ACC112 (cell line): Measurements from ENCODE around the gene LAMA4.

Experiments
- H2AFZ ChIP-seq: fragments of 200-600 bp; sonication (generic); one replicate; pipeline ENCODE4 v1.6.0; 2017; ENCODE audit warnings: antibody characterized with exemption, low read length; ENCODE audit not compliant: unreplicated experiment
- H3K27ac ChIP-seq: fragments of 200-600 bp; sonication (generic); 2 replicates; pipeline ENCODE4 v1.5.1; 2014; ENCODE audit warnings: low read depth, mild to moderate bottlenecking, antibody characterized with exemption, low read length, moderate library complexity
- H3K27me3 ChIP-seq: fragments of 200-600 bp; sonication (generic); 2 replicates; pipeline ENCODE4 v1.6.1; 2014; ENCODE audit warnings: mild to moderate bottlenecking, antibody characterized with exemption, low read length, moderate library complexity, mixed read lengths; ENCODE audit not compliant: insufficient read depth
- H3K36me3 ChIP-seq: fragments of 200-600 bp; sonication (generic); 2 replicates; pipeline ENCODE4 v1.6.1; 2016; ENCODE audit warnings: mild to moderate bottlenecking, antibody characterized with exemption, low read length, moderate library complexity, mixed read lengths; ENCODE audit not compliant: insufficient read depth
- H3K4me1 ChIP-seq: fragments of 200-600 bp; sonication (generic); one replicate; pipeline ENCODE4 v1.6.1; 2016; ENCODE audit warnings: low read length, mixed read lengths; ENCODE audit not compliant: insufficient read depth, unreplicated experiment, control insufficient read depth
- H3K4me3 ChIP-seq: fragments of 200-600 bp; sonication (generic); 2 replicates; pipeline ENCODE4 v1.5.1; 2014; ENCODE audit warnings: mild to moderate bottlenecking, low read depth, low read length
- H3K79me2 ChIP-seq: fragments of 200-600 bp; sonication (generic); one replicate; pipeline ENCODE4 v1.6.0; 2016; ENCODE audit warnings: low read length; ENCODE audit not compliant: control insufficient read depth, unreplicated experiment, insufficient read depth

The LAMA4 gene

DNA sequence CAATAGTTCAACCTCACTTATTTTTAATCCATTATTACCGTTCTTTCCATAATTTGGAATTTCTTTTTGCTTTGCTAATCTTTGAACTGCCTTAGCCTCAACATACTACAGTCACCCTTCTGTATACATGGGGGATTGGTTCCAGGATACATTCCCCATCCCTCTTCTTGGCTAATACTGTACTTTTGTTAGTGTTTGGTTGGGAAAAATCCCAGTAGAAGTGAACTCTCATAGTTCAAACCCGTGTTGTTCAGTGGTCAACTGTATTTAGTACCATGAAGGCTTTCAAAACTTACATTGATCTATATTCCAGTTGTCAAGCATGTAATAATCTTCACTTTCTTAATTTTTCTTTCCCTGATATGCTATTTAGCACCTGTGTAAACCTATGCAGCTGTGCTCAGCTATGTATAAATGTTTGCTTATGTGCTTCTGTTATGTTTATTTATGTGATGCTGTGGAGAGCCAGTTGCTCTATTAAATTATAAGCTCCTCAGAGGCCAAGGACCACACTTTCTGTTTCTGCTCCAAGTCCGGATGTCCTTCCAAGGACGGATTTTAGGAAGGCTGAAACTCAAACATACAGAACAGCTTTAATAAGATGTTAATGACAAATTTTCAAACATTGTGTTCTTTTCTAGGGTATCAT is 33.3 kb upstream of the LAMA4 start:
- Histone ChIP-seq H3K4me1 (peaks cover 31% of the 10 kb centered on the region), H3K4me3 (no peak overlapping the region), H3K27ac (no peak overlapping the region), H2AFZ (no peak overlapping the region), H3K36me3 (no peaks in the 10 kb centered on the region), H3K79me2 (no peaks in the 10 kb centered on the region), H3K27me3 (no peaks in the 10 kb centered on the region)

DNA sequence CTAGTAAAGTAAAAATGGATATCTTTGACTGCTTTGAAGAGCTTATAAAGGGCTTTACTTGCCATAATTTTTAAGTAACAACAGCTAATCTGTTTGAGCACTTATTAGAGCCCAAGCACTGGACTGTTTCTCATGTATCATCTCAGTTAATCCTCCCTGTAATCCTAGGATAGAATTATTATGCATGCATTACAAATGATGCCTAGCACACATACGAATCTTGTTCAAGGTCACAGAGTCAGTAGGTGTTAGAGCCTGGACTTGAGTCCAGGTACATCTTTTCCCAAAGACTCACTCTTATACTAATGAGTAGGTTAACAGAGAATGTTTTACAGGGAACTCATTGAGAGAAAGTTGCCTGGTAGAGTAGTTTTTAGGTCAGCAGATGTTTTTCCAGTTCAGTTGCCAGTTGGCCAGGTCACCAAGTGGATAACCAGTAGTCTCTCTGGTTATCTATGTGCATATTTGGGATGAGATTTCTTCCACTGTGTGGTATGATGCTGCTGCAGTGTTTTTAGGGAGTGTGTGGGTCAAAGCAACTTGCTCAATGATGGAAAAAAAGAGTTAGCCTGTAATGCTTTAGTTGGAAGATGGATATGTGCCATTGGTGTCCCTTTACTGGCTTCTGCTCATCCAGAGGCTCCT is 32.3 kb upstream of the LAMA4 start:
- no peaks in the 10 kb centered on the region for H3K36me3 ChIP-seq
- peaks cover 24% of the 10 kb centered on the region for H3K4me1 ChIP-seq
- no peaks in the 10 kb centered on the region for H3K79me2 ChIP-seq
- H2AFZ ChIP-seq: no peak overlapping the region
- H3K27me3 ChIP-seq: no peaks in the 10 kb centered on the region
- no peak overlapping the region for H3K27ac ChIP-seq
- H3K4me3 ChIP-seq: no peak overlapping the region

DNA sequence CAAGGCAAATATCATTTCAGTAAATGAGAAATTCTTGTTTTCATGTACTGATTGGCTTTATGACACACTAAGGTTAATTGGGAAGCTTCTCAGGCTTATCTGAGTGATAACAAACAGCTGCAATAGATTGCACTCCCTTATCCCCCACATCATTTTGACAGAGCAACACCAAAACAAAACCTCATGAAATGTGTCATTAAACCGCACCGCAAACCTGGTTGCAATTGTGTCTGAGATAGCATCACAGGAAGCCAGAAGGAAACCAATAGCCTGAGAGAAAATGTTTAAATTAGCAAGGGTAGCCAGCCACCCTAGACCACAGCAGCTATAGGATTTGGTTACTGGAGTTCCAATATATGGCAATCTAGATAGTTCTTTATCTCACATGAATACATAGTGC is 31.6 kb upstream of the LAMA4 start:
- Histone ChIP-seq H3K36me3 (no peaks in the 10 kb centered on the region), H3K4me1 (peaks cover 19% of the 10 kb centered on the region), H2AFZ (no peak overlapping the region), H3K4me3 (no peak overlapping the region), H3K27ac (no peak overlapping the region), H3K27me3 (no peaks in the 10 kb centered on the region), H3K79me2 (no peaks in the 10 kb centered on the region)

DNA sequence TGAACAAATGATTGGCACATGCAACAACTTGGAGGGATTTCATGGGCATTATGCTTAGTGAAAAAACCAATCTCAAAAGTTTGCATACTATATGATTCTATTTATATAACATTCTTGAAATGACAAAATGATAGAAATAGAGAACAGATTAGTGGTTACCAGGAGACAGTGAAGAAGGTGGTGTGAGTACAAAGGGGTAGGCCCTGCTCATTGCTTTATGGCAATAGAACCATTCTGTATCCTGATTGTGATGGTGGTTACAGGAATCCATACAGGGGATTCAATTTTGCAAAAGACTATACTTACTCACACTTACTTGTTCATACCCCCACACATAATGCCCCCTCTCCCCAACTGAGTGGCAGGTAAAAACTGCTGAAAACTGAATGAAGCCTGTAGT is 30.2 kb upstream of the LAMA4 start:
- Histone ChIP-seq H3K4me3 (no peak overlapping the region), H2AFZ (no peak overlapping the region), H3K36me3 (no peaks in the 10 kb centered on the region), H3K27me3 (no peaks in the 10 kb centered on the region), H3K79me2 (no peaks in the 10 kb centered on the region), H3K27ac (no peak overlapping the region), H3K4me1 (peaks cover 20% of the 10 kb centered on the region)

DNA sequence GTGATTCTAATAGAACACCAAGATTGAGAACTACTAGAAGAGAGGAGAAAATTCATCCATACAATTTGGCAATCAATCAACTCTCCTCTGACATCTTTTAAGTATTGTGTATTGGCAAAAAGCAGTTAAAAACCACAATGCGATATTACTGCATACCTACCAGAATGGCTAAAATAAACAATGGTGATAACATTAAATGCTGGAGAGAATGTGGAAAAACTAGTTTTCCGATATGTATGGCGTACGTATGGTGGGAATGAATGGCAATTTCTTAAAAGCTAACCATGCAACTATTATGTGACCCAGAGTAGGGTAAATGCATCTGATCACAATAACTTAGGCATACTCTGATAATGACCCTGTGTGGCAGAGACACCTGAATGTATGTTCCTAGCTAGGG is 29.3 kb upstream of the LAMA4 start:
- Histone ChIP-seq H3K4me1 (peaks cover 14% of the 10 kb centered on the region), H3K27me3 (no peaks in the 10 kb centered on the region), H3K79me2 (no peaks in the 10 kb centered on the region)

DNA sequence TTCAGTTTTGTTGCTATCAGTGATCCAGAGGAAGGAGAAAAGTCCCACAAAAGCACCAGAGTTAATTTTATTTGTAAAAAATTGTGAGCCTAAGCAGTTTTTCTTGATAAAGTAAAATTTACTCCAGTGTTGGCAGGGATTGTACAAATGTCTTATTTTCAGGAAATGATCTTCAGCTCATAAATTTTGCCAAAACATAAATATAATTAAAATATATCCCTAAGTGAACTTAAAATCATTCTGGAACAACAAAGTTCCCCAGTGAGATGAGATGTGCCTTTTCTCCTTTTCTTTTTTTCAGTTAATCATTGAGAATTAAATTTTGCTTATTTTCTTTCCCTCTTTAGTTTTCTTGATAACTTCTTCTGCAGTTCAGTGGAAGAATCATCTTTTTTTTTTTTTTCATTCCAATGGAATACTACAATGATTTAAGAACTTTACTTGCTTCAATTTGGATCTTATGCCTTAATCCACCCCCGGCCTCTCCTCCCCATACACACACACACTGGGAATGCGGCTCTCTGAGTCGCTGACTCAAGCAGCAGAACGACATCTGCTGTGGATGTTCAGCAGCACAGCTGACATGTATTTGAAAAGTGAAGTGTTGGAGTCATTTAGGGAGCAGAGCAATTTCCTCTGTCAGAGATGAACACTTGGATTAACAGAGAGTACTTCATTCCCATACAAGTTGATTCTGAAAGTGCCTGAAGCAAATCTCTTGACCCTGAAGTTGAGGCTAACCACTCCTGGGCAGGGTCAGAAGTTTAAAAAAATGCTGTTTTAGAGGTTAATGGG is 27.7 kb upstream of the LAMA4 start:
- Histone ChIP-seq H3K27ac (no peak overlapping the region), H3K79me2 (no peaks in the 10 kb centered on the region), H3K4me3 (no peak overlapping the region), H2AFZ (peak overlapping the region; percentile 33), H3K4me1 (peaks cover 10% of the 10 kb centered on the region), H3K27me3 (no peaks in the 10 kb centered on the region), H3K36me3 (no peaks in the 10 kb centered on the region)

More for the DNA sequence above, 29.3 kb upstream of the LAMA4 start:
- H2AFZ ChIP-seq: no peak overlapping the region
- H3K36me3 ChIP-seq: no peaks in the 10 kb centered on the region
- H3K4me3 ChIP-seq: no peak overlapping the region
- H3K27ac ChIP-seq: no peak overlapping the region

DNA sequence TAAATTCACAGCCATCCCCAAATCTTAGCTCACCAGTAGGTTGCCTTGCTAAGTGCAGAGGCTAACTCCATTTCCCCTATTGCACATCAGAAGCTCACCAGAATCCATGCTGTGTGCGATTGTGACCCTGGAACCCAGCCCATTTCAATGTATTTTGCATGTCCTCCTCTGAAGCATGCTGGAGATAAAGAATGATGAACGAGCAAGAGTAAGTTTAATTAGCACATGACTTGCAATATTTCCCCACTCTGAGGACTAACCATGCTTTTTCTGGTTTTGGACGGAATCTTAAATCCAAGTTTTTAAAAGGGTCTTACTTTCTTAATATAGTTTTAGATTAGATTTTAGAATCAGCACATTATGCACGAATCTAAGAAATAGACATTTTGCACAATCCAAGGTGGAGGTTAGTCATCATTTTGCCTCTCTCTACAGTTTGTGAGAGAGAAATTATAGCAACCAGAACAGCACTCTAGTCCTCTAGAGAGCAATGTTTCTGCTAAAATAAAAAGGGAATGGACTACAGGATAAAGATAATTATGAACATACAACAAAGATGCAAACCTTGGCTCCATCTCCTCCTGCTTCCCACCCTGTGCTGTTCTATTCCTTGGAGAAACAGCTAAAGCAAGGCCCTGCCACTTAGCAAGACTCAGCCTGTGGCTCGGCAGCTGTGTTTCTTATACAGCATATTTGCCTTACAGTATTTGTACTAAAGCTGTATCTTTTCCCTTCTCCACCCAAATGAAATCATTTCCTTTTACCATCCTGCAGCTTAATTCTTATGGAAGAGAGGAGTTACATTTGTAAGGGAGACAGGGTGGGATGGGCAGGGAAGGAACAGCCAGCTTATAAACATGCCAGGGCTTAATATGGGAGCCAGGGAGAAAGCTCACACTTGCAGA is 24.9 kb upstream of the LAMA4 start:
- H3K4me1 ChIP-seq: peaks cover 10% of the 10 kb centered on the region

DNA sequence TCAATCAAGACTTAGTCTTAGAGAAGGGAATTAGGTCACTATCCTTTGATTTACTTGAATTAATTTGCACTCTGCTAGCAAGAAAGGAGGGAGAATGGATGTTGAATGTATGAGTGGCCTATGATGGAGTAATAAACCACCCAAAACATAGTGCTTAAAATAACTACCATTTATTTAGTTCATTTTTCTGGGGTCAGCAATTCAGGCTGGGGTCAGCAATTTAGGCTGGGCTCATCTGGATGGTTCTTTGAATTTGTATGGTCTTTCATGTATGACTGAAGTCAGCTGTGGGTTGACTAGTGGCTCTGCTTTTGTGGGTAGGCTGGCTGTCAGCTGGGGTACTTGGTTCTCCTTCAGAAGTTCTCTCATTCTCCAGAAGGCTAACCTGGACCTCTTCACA is 21.0 kb upstream of the LAMA4 start:
- Histone ChIP-seq H3K4me3 (no peak overlapping the region), H3K27ac (no peak overlapping the region), H3K79me2 (no peaks in the 10 kb centered on the region), H3K4me1 (peaks cover 6% of the 10 kb centered on the region), H3K27me3 (no peaks in the 10 kb centered on the region), H2AFZ (no peak overlapping the region), H3K36me3 (no peaks in the 10 kb centered on the region)

More for the DNA sequence above, 24.9 kb upstream of the LAMA4 start:
- no peaks in the 10 kb centered on the region for H3K27me3 ChIP-seq
- H3K27ac ChIP-seq: no peak overlapping the region
- H3K4me3 ChIP-seq: no peak overlapping the region
- H3K36me3 ChIP-seq: no peaks in the 10 kb centered on the region
- peak overlapping the region; percentile 14 for H2AFZ ChIP-seq
- no peaks in the 10 kb centered on the region for H3K79me2 ChIP-seq

DNA sequence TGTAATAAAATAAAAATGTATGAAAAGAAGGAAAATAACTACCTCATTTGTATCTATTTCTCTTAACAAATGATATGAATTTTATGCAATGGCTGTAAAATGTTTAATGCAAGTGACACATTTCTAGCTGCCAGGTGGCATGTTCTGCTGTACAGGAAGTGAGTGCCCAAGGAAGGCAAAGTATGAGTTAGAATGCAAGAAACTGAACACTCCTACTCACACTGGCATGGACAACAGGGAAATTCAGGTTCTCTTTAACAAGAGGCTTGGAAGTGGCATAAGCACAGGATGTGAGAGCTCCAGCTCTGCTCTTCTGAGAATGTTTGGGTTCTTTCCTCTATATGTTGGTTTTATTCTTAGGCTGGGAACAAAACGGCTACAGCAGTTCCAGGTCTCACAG is 20.4 kb upstream of the LAMA4 start:
- Histone ChIP-seq H3K79me2 (no peaks in the 10 kb centered on the region), H3K4me3 (no peak overlapping the region), H3K4me1 (peaks cover 5% of the 10 kb centered on the region), H3K36me3 (no peaks in the 10 kb centered on the region), H3K27me3 (no peaks in the 10 kb centered on the region), H2AFZ (no peak overlapping the region), H3K27ac (no peak overlapping the region)

DNA sequence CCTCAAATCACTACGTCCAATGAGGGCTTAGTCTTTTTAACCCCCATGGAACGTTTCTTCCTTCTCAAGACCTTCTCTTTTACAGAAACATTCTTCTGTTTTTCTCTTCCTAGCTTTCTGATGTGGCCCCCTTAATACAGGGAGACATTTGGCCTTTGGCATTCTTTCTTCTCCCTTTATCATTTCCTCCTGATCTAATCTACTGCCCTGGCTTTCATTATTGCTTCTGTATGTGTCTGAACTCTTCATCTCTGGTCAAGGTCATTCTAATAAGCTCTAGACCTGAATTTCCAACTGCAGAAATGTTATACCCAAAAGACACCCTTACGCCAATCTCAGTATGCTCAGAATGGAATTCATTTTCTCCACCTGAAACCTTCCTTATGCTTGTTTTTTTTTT is 18.4 kb upstream of the LAMA4 start:
- Histone ChIP-seq H3K27ac (no peak overlapping the region), H3K79me2 (no peaks in the 10 kb centered on the region), H3K27me3 (no peaks in the 10 kb centered on the region), H2AFZ (no peak overlapping the region), H3K4me1 (peaks cover 8% of the 10 kb centered on the region), H3K36me3 (no peaks in the 10 kb centered on the region), H3K4me3 (no peak overlapping the region)
